ENCODE results near the gene RASSF1.

DNA sequence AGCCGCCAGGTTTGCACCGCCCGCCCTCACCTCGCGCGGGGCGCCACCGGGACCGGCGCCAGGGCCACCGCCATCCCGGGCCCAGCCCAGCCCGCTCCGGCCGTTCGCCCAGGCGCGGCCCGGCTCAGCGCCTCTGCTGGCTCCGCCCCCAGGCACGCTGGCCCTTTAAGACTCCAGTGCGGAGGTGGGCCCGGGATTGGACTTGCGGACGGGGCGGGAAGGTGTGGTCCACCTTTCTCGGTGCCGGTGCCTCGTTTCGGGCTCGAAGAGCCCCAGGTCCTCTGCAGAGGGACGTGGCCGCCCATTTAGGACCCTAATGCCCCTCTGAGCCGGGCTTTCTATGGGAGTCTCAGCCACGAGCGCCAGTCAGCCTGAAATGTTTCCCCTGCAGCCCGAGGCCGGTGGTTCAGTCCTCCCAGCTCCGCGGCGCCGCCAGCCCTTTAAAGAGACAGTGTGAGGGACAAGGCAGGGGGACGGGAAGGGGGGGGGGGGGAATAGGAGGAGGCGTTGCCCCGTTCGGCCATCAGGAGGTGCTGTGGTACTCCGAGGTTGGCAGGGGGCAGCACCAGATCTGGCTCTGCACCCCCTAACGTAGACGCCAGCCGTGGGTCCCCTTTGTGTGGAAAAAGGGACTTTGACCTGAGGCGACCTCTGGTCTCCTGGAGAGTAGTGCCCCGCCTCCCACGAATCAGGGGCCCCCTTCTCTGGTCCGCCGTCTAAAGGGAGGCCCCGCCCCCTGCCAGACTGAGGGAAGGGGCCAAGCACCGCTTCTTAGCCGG lies 19.1 kb downstream of the RASSF1 start:
- TF ChIP-seq RAD21 (conservative IDR thresholded peaks at IDR 0.05) = no peak
- peak; percentile 64 for TF ChIP-seq CTCF (IDR thresholded peaks at IDR 0.05; ENCODE audit: poor library complexity, severe bottlenecking)
